ENCODE data around the gene GCK. TPM values are rescaled to one million over a fixed set of nuclear protein-coding genes. Genes with fewer than 3 reads are reported as not detected.

The GCK gene
- total RNA-seq, 2 donors from 2014 or later = 3.1 to 5.6 TPM

- intact Hi-C loops (cut with DNase I) = loop anchor here in 1 of 2 donors (10.0 kb wide), 1 partner anchor 45 kb away; no protein-coding TSS in a partner anchor
- DNase-seq (no peak), ATAC-seq (no peak)
These were observed 39.4 kb downstream of the GCK start for GRCh38 chr7:44149571-44150465.

DNA sequence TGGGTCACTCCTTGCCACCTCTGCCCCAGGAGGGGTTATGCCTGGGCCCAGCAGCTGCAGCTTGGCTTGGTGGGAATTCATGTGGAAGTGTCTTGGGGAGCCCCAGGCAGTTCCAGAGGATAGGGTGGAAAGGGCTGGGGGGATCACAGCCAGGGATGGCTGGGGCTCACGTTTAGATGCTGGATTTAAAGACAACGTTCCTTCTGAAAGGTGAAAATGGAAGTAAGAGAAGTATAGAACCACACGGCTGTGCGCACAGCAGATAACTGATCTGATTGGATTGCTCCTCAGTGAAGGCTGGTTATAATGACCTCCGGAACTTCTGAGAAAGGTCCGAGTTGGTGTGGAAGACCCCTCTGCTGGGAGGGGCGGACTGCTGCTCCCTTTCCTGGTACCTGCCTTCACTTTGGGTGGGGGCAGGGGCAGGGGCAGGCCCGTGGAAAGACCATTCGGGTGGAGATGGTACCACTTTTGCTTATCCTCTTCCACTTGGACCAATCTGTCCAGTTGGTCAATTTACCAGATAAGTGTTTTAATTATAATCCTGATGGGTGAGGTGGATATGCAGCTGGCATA, 40.2 kb downstream of the GCK start:
- no peak for ATAC-seq
- DNase-seq = no peak
- intact Hi-C loops (cut with DNase I) = loop anchor here in 1 of 2 donors (10.0 kb wide), 1 partner anchor 46 kb away; no protein-coding TSS in a partner anchor

GRCh38 chr7:44148166-44148565, 41.1 kb downstream of the GCK start:
- intact Hi-C loops (cut with DNase I) = loop anchor here in 1 of 2 donors (10.0 kb wide), 1 partner anchor 47 kb away; no protein-coding TSS in a partner anchor
- ATAC-seq (no peak), DNase-seq (no peak)

GRCh38 chr7:44147026-44147991, 41.9 kb downstream of the GCK start:
- no peak for ATAC-seq
- DNase-seq = no peak
- intact Hi-C loops (cut with DNase I) = loop anchor here in 1 of 2 donors (10.0 kb wide), 1 partner anchor 47 kb away; no protein-coding TSS in a partner anchor

DNA sequence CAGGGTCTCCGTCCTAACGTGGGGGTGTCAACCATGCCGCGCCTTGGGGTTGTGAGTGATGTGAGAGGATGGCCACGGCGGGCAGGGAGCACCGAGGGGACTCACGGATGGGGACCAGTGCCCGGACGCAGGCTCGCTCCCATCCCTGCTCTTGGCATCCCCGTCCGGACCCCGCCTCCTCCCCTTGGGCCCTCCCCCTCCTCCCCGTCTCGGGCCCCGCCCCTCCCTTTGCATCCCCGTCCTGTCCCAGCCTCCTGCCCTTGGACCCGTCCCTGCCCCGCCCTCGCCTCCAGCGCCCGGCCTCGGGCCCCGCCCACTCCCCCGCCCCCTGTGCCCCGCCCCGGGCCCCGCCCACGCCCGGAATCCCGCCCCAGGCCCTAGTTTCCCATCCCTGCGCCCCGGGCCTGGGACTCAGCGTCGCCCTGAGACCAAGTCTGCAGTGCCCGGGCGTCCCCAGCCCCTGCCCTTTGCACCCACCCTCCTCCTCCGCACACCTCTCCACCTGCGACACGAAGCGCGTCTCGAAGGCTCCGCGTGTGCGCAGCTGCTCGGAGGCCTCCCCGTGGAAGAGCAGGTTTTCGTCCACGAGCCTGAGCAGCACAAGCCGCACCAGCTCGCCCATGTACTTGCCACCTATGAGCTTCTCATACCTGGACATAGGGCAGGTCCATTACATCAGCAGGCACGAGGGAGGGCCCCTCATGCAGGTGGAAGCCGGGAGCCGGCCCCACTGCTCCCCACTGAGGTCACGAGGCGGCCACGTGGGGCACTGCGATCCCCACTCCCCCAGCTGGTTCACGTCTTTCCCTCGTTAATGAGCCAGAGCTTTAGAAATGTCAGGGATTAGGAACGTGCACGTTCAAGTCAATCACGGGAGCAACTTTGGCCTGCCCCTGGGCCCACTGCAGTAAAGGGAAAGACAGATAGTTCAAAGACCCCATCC, 43.0 kb downstream of the GCK start:
- ATAC-seq (peak; percentile 84 to 92), DNase-seq (peak; percentile 90)
- intact Hi-C loops (cut with DNase I) = loop anchor here in 1 of 2 donors (10.0 kb wide), 1 partner anchor 49 kb away; no protein-coding TSS in a partner anchor

GRCh38 chr7:44145479-44145968, 43.7 kb downstream of the GCK start:
- ATAC-seq = peak in 1 of 2 donors; percentile 9
- no peak for DNase-seq
- intact Hi-C loops (cut with DNase I) = loop anchor here in 1 of 2 donors (10.0 kb wide), 1 partner anchor 49 kb away; no protein-coding TSS in a partner anchor

DNA sequence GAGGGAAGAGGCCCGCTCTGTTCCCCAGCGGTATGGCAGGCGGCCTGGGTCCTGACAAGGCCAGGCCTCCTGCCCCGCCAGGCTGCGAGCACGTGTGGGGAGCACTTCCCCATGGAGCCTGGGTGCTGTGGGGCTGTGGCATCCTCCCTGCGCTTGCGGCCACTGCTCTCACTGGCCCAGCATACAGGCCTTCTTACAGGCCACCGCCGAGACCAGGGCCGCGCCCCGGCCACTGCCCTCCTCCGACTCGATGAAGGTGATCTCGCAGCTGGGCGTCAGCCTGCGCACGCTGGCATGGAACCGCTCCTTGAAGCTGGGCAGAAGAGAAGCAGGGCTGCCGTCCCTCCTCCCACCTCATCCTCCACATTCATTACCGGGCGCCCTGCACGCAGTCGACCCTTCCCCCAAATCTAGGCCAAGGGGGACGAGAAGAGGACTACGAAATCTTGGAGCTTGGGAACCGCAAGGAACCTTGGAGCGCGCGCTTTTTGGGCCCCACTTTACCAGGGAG, 44.2 kb downstream of the GCK start:
- no peak for DNase-seq
- intact Hi-C loops (cut with DNase I) = loop anchor here in 1 of 2 donors (5.0 to 10.0 kb wide), 2 partner anchors 50 to 68 kb away; no protein-coding TSS in a partner anchor
- no peak for ATAC-seq

DNA sequence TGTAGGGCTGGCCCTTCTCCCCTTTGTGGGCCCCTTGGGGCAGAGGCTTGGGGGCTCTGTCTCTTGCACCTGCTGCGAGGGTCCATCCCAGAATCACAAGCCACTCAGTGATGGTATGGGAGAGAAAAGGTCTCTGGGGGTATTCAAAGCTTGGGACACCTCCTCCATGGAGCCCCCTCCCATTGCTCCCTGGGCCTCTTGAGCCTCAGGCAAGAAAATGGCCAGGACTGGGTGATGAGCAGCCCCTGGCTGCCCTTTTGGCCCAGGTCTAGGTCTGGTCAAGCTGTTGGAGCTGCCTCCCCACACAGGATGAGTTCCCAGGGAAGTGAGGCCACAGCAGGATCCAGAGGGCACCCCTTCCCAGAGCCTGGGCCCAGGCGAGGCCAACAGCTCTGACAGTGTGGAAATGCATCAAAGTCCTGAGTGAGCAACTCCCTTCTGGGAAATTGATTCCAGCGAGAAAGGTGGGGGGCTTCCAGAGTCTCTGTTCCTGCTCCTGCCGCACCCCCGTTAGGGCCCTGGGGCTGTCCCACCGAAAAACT, 44.7 kb downstream of the GCK start:
- intact Hi-C loops (cut with DNase I) = loop anchor here in 1 of 2 donors (5.0 to 10.0 kb wide), 2 partner anchors 50 to 67 kb away; no protein-coding TSS in a partner anchor
- no peak for DNase-seq
- no peak for ATAC-seq

DNA sequence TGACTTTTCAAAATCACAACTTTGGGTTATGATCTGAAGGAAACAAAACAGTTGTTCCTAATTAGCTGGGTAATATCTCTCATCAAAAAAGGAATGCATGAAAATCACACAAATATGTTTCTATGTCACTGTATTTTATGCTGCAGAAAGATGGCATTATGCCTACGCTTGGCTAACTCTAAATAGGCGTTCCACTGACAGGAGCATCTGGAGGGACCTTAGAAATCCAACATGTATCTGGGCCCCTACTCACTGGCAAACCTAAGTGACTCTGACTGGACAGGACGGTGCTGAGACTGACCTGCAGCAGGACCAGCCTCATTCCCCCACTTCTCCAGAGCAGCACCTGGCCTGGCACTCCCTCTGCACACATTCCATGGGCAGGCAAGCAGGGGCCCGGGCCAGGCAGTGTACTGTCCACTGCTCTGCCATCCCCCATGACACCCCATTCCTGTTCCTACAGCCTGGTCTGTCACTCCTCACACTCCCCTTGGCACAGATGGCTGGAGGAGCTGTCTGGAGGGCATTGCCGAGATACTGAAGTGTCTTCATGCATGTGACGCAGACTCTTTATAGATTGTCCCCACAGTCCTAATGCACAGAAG, 45.5 kb downstream of the GCK start:
- DNase-seq (no peak), ATAC-seq (no peak)
- intact Hi-C loops (cut with DNase I) = loop anchor here in 1 of 2 donors (5.0 to 10.0 kb wide), 2 partner anchors 51 to 66 kb away; no protein-coding TSS in a partner anchor

- ATAC-seq (no peak), DNase-seq (no peak)
- intact Hi-C loops (cut with DNase I) = loop anchor here in 1 of 2 donors (5.0 to 10.0 kb wide), 2 partner anchors 53 to 65 kb away; no protein-coding TSS in a partner anchor
These were observed 47.2 kb downstream of the GCK start for GRCh38 chr7:44142028-44142427.

- DNase-seq = peak; percentile 58
- intact Hi-C loops (cut with DNase I) = loop anchor here in 1 of 2 donors (5.0 to 10.0 kb wide), 2 partner anchors 53 to 64 kb away; no protein-coding TSS in a partner anchor
- peak; percentile 45 to 46 for ATAC-seq
These were observed 47.9 kb downstream of the GCK start, which contains the start of gene MYL7 for GRCh38 chr7:44141221-44141850. MYL7 (minus strand) TSS chr7:44141332; CDS start chr7:44141305, 27 bp downstream.

- intact Hi-C loops (cut with DNase I) = loop anchor here in 1 of 2 donors (5.0 to 10.0 kb wide), 2 partner anchors 54 to 63 kb away; no protein-coding TSS in a partner anchor
- DNase-seq (no peak), ATAC-seq (peak; percentile 0 to 2)
These were observed 48.9 kb downstream of the GCK start for GRCh38 chr7:44140341-44140740.

DNA sequence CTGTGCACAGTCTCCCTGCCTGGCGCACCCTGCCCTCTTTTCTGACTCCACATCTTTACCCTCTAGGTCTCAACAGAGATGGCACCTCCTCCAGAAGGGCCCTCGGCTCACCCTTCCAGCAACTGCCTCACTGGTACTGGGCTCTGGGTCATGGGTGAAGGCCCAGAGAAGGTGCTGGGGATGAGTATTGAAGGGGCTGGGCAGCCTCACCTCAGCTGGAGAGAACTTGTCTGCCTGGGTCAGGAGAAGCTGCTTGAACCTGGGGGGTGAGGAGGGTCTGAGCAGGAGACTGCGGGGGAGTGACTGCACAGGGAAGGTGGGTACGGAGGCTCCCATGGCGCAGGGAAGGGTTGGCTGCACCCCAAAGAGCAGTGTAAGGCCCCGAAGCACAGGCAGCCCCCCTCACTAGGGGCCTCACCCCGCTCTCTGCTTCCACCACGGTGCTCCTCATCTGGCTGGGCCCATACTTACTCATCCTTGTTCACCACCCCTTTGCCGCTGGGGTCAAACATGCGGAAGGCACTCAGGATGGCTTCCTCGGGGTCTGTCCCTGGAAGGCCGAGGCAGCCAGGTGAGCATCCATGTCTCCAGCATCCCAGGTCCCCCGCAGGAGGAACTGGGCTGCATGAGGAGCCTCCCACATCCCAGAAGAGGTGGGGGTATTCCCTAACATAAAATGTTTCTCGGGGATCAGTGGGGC, 49.8 kb downstream of the GCK start:
- intact Hi-C loops (cut with DNase I) = loop anchor here in 1 of 2 donors (5.0 to 10.0 kb wide), 2 partner anchors 55 to 62 kb away; no protein-coding TSS in a partner anchor
- no peak for ATAC-seq
- DNase-seq = no peak

DNA sequence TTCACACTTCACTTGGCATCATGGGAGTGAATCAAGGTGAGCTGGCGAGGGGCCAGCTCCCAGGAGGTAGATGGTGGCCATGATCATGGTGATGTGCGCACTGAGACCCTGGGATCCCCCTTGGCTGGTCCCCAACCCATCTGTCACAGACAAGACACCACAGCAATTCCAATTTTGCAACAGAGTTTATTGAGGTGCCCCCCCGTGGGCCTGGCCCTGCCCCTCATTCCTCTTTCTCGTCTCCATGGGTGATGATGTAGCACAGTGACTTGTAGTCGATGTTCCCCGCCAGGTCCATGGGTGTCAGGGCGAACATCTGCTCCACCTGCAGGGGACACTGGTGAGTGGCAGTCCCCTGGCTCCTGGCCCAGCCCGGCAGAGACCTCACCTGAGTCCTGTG, 50.5 kb downstream of the GCK start:
- intact Hi-C loops (cut with DNase I) = no loop called here
- no peak for DNase-seq
- ATAC-seq = peak; percentile 0 to 10

GRCh38 chr7:44136731-44137130, 52.5 kb downstream of the GCK start:
- intact Hi-C loops (cut with DNase I) = no loop called here
- ATAC-seq (no peak), DNase-seq (no peak)

All from left cardiac atrium (tissue), 4 donors.